DMS53 (cell line): Measurements from ENCODE around the gene PTPRR.

Experiments used
- DNase-seq: peaks from one replicate; lab custom pipeline; 2025; lab: John Stamatoyannopoulos, UW

PTPRR gene

DNA sequence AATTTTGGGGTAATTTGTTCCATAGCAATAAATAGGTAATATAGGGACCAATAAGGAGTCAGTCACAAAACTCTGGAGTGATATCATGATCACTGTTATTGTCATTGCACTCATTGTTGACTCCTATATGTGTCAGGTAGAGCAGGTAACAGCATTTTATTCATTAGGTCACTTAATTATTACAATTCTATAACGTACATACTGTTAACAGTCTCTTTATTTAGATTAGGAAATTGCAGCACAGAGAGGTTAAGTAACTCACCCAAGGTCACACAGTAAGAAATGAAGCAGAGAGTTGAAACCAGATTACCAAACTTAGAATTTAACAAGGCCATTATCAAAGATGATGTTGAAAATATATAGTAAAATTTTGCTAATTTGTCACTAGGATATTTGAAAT is 233.6 kb downstream of the PTPRR start:
- DNase-seq = no peak

DNA sequence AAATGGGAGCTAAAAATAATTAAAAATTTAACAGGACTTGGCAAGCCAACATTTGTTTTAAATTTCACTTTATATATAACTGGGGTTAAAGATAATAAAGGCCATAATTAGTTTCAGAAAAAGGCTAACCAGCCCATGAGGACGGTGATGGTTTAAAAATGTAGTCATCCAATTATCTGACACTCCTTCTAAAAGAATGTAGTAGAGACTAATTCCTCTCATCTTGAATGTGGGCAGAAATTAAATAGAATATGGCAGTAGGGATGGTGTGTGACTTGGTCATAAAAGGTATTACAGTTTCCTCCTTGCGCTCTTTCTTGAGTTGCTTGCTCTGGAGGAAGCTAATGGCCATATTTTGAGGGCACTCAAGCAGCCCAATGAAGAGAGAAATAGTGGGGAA is 234.2 kb downstream of the PTPRR start:
- DNase-seq = no peak

- DNase-seq = no peak
Measured at GRCh38 chr12:70683976-70684375, 236.6 kb downstream of the PTPRR start.

GRCh38 chr12:70671698-70672097 is 248.8 kb downstream of the PTPRR start:
- no peak for DNase-seq

- DNase-seq = no peak
Measured at GRCh38 chr12:70670948-70671347, 249.6 kb downstream of the PTPRR start.

- DNase-seq = no peak
Measured at GRCh38 chr12:70667253-70667652, 253.3 kb downstream of the PTPRR start.

DNA sequence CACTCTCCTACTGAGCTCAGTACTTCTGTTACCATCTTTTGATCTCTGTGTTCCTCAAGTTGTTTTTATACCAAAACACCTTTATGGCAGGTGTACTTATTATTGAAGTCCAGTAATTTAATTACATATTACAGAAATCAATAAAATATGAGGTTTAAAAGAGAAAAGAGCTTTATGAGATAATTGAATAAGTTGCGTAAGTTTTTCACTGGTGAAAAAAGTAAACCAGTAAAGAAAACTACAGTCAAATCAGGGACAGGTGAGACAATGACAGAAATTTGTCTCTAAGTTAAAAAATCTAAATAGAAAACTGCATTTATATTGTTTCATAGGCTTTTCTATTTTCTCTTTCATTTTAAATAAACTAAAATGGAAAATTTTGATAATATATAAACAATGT is 254.2 kb downstream of the PTPRR start:
- DNase-seq = no peak

GRCh38 chr12:70664465-70664881 is 256.1 kb downstream of the PTPRR start:
- no peak for DNase-seq

DNA sequence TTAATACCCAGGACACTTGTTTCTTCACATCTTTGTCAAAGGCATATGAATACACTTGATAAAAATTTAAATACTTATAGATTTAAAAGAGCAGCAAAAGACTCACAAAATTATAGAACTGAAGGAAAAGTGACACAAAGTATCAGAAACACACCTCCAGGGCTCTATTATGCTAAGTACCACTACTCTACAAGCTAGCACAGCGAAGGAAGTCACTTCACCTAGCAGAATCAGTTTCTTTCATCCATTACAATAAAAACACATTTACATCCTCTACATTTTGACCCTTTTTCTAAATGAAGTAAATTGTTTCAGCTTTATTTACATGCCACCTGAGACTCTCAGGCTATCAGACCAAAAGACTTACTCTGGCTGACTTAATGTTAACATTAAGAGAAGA is 256.7 kb downstream of the PTPRR start:
- DNase-seq = no peak

DNA sequence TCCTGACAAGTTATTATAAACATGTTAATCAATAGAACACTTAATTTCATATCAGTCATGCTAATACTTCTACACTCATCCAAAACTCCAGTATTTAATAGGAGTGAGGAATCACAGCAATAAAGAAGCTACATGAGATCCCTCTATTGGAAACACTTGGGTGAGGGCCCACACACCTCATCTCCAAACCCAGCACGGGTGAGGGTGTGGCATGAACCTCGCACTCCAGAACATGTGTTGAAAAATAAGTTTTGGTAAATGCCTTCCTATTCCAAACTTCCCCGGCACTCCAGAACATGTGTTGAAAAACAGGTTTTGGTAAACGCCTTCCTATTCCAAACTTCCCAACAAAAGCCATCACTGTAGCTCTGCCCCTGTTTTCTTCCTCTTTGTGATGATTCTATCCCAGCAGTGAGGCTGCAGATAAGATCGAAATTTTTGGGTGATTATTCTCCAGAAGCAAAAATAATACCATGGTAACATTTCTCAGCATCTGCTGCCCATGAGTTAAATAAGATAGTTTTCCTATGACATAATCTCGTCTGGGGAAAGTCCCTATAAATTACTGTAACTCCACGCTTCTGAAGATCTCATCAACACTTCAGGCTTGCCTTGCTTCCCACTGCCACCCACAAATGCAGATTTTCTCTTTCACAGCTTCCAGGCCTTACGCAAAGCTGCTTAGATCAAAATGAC is 258.9 kb downstream of the PTPRR start:
- peak; percentile 36 for DNase-seq

- DNase-seq = peak; percentile 21
Measured at GRCh38 chr12:70660620-70661219, 259.8 kb downstream of the PTPRR start.

DNA sequence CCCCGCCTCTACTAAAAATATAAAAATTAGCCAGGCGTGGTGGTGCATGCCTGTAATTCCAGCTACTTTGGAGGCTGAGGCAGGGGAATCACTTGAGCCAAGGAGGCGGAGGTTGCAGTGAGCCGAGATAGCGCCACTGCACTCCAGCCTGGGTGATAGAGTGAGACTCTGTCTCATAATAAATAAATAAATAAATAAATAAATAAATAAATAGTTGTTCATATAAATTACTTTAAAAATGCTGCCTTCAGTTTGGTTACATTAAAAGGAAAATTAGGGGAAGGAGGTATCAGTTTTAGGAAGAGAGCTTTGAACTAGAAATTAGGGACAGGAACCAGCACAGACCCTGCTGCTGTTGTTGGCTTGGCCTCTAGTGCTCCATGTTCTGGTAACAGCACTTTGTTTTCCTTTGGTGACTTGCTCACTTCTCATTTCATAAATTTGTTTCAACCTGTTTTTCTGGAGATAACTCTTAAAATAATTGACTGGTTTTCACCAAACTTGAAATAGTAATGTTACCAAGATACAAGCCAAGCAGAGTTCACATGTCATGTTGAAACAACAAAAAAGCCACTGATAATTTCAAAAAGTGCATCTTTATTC is 260.4 kb downstream of the PTPRR start:
- DNase-seq = no peak

GRCh38 chr12:70659077-70659606 is 261.4 kb downstream of the PTPRR start:
- no peak for DNase-seq

DNA sequence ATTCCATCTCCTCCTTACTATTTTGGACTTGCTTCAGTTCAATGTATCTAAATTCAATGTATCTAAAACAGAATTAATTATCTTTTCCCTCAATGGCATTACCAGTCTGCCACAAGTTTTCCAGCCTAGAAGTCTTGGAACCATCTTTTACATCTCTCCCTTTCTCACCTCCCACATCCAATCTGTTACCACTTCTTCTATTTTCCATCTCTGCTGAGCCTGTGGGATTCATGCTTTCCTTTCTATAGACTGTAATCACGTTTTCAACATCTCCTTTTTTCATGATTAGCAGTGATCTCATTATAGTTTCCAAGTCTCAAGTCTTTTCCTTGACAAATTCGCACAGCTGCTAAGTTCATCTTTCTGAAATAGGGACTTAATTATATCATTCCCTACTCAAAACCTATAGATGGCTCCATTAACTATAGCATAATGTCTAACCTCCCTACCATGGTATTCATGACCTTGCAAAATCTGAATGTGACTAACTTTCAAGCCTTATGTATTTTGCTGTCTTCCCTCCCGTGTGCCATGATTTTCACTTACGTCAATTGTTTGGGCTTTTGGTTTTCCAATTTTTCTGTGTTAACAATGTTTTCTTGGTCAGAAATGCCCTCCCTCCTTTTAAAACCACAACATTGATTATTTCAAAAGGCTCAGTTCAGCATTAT is 262.8 kb downstream of the PTPRR start:
- DNase-seq = no peak

DNA sequence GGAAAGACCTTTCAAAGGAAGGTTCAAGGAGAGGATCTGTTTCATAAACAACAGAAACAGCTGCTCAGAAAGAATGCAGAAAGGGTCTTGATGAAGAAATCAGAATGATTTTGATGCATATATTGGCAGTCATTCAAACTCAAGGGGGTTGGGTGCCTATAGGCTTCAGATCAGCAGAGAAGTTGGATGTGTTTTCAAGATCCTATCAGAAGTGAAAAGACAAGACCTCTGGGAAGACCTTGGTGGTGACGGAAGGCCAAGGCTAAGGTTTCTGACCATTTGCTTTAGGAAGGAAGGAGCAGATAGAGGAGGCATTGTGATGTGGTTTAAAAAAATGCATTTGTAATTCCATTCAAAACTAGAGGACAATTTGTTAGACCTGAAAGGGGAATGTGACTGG is 268.1 kb downstream of the PTPRR start:
- DNase-seq = no peak

GRCh38 chr12:70648831-70649230 is 271.7 kb downstream of the PTPRR start:
- DNase-seq = no peak

DNA sequence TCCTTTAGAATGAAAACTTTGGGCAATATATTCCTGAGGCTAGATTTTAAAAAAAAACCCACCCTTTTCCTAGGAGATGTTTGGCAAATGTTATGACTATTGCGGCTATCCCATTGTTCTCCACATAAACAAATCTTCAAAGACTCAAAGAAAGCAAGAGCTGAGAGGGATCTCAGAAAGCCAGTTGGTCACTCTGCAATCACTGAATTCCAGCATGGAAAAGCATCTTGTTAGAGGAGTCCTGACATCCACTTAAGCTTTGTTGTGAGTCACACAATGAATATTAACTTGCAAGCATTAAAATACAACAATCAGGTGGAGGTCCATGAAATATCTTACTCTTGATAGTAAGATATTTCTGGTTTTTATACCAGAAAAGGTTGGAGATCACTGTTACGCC is 272.3 kb downstream of the PTPRR start:
- DNase-seq = no peak

DNA sequence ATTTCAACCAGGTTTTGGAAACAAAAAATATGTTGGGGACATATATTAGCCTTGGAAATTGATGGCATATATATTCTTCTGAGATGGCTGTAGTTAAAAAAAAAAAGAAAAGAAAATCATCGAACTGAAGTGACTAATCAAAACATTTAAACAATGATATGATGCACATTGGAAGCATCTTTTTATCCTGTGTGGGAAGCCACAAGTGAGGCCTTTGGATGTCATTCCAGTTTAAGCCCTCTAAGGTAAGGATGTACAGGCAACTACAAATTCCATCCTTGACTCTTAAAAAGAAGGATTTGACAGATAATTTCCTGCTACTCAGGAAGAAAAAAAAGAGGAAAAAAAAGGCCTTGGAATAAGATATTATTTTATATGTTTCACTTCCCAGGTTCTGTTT is 273.7 kb downstream of the PTPRR start:
- DNase-seq = no peak

- peak; percentile 57 for DNase-seq
Measured at GRCh38 chr12:70645494-70646317, 274.8 kb downstream of the PTPRR start.

DNA sequence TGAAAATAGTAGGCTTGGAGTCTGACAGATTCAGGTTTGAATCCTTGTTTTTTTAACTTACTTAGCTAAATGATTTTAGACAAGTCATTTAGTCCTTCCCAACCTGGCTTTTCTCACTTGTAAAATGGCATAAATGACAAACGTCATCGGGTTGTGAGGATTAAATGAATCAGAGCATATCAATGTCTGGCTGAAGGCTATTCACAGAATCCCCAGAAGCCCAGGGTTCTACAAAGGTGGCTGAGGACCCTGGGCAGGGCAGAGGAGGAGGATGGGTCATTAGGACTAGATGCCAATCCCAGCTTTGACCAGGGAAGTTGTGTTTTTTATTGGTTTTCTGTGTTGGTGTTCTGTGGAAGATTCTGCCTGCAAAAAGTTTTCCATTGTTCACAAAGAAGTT is 275.7 kb downstream of the PTPRR start:
- DNase-seq = no peak

DNA sequence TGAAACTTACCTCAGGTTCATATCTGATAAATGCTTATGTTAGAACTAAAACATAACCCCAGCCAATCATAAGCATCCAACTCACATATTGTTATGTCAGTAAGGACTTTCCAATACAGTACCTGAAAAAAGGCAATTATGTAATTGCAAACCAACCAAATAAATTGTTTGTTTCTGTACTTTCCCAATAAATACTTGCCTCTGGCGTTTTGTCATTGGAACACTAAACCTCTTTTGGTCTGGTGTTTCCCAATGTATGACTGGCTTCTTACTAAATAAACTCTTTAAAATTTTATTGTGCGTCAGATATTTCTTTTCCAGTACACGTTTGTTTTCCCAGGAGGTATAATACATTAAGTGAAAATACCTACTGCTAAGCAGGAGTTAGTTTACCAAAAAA is 276.6 kb downstream of the PTPRR start:
- no peak for DNase-seq

DNA sequence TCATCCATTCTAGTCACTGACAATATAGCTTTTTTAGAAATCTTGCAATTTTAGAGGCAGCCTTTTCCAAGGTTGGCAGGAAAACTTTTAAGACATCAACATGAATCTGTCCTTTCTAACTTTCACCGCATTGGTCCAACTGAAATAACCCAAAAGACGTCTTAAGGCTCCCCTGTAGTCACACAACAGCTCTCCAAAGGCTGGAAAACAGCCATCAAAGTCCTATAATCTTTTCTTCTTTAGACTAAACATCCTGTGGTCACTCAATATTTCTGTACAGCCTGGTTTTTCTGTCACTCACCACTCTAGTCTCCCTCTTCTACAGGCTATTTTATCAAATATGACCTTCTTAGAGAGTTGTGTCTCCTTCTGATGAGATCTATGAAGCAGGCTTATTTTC is 278.8 kb downstream of the PTPRR start:
- no peak for DNase-seq
